HG03095 (cell line): ENCODE results near the gene CLIC3.

ENCODE experiments used
- ATAC-seq: cut with Tn5 transposase; IDR thresholded peaks from one replicate; pipeline ENCODE4 v1.9.1; 2021; ENCODE audit warnings: moderate library complexity; ENCODE audit not compliant: unreplicated experiment

Gene CLIC3

GRCh38 chr9:137030538-137031527 lies 34.5 kb upstream of the CLIC3 start:
- no peak for ATAC-seq

- no peak for ATAC-seq
These were observed 33.6 kb upstream of the CLIC3 start for GRCh38 chr9:137030006-137030405.

- no peak for ATAC-seq
These were observed 32.9 kb upstream of the CLIC3 start for GRCh38 chr9:137029058-137029936.

GRCh38 chr9:137028263-137029057 lies 32.1 kb upstream of the CLIC3 start:
- ATAC-seq, result no peak

- ATAC-seq, result no peak
These were observed 31.2 kb upstream of the CLIC3 start, which contains the start of gene ABCA2 for GRCh38 chr9:137027369-137028262. TSS of gene ABCA2 (minus strand) at chr9:137028237. CDS start at chr9:137028140, 97 bp downstream.

- no peak for ATAC-seq
These were observed 30.5 kb upstream of the CLIC3 start for GRCh38 chr9:137026828-137027227.

- ATAC-seq, result no peak
These were observed 30.0 kb upstream of the CLIC3 start for GRCh38 chr9:137026384-137026783.

- ATAC-seq, result no peak
These were observed 29.2 kb upstream of the CLIC3 start for GRCh38 chr9:137025517-137025966.

- no peak for ATAC-seq
These were observed 27.2 kb upstream of the CLIC3 start for GRCh38 chr9:137023583-137023991.

- no peak for ATAC-seq
These were observed 26.8 kb upstream of the CLIC3 start for GRCh38 chr9:137023157-137023556.

- ATAC-seq, result no peak
These were observed 26.3 kb upstream of the CLIC3 start for GRCh38 chr9:137022662-137023008.

GRCh38 chr9:137021979-137022661 lies 25.8 kb upstream of the CLIC3 start:
- no peak for ATAC-seq

- no peak for ATAC-seq
These were observed 25.2 kb upstream of the CLIC3 start for GRCh38 chr9:137021568-137021978.

- no peak for ATAC-seq
These were observed 24.6 kb upstream of the CLIC3 start for GRCh38 chr9:137020771-137021567.

GRCh38 chr9:137019891-137020683 lies 23.7 kb upstream of the CLIC3 start:
- no peak for ATAC-seq

GRCh38 chr9:137018761-137019559 lies 22.6 kb upstream of the CLIC3 start:
- ATAC-seq, result no peak
